GM12801 (cell line): ENCODE measurements around the gene SHB.

Source experiments
- CTCF ChIP-seq: IDR thresholded peaks from one replicate; pipeline ENCODE4 v1.5.1; 2011; ENCODE audit warnings: control low read depth; ENCODE audit not compliant: insufficient read length; ENCODE audit errors: extremely low read depth

SHB gene

GRCh38 chr9:37983381-37984067 lies 85.5 kb downstream of the SHB start:
- TF ChIP-seq CTCF = no peak

GRCh38 chr9:37979844-37980243 lies 89.2 kb downstream of the SHB start:
- no peak for TF ChIP-seq CTCF

GRCh38 chr9:37978983-37979382 lies 90.0 kb downstream of the SHB start:
- TF ChIP-seq CTCF = no peak

- no peak for TF ChIP-seq CTCF
These were observed 90.6 kb downstream of the SHB start for GRCh38 chr9:37978481-37978864.

GRCh38 chr9:37977851-37978480 lies 91.1 kb downstream of the SHB start:
- TF ChIP-seq CTCF = no peak

- TF ChIP-seq CTCF = no peak
These were observed 92.1 kb downstream of the SHB start for GRCh38 chr9:37976714-37977477.

GRCh38 chr9:37975639-37976038 lies 93.4 kb downstream of the SHB start:
- TF ChIP-seq CTCF = no peak
